ENCODE measurements around the gene PLD3.
"Not testable (repeated sequence)": the region's sequence is repeated elsewhere in the genome, so short reads cannot be mapped to it uniquely, and the experiment has no call there.

Gene PLD3

GRCh38 chr19:40390084-40390742 is 41.7 kb downstream of the PLD3 start, which contains the start of gene HIPK4:
HIPK4 (minus strand) TSS chr19:40390181; CDS start chr19:40389902, 279 bp downstream.
- DNase-seq, result no peak

- no peak for DNase-seq
Observed at GRCh38 chr19:40392123-40392522, 43.6 kb downstream of the PLD3 start.

GRCh38 chr19:40392894-40393517 is 44.5 kb downstream of the PLD3 start:
- DNase-seq, result no peak

- DNase-seq, result no peak
Observed at GRCh38 chr19:40393894-40394815, 45.7 kb downstream of the PLD3 start.

- no peak for DNase-seq
Observed at GRCh38 chr19:40394816-40395210, 46.3 kb downstream of the PLD3 start.

- DNase-seq, result no peak
Observed at GRCh38 chr19:40395956-40396355, 47.5 kb downstream of the PLD3 start.

- DNase-seq, result no peak
Observed at GRCh38 chr19:40396886-40397567, 48.5 kb downstream of the PLD3 start.

- no peak for DNase-seq
Observed at GRCh38 chr19:40397568-40397906, 49.0 kb downstream of the PLD3 start.

- DNase-seq, result no peak
Observed at GRCh38 chr19:40398417-40399131, 50.1 kb downstream of the PLD3 start.

- DNase-seq, result no peak
Observed at GRCh38 chr19:40400559-40400958, 52.1 kb downstream of the PLD3 start.

- peak; percentile 96 for DNase-seq
Observed at GRCh38 chr19:40403262-40403984, 54.9 kb downstream of the PLD3 start.

GRCh38 chr19:40407714-40408597 is 59.5 kb downstream of the PLD3 start:
- DNase-seq, result no peak

GRCh38 chr19:40408598-40408925 is 60.1 kb downstream of the PLD3 start:
- not testable (repeated sequence) for DNase-seq

GRCh38 chr19:40410030-40410389 is 61.5 kb downstream of the PLD3 start:
- no peak for DNase-seq

- DNase-seq, result peak; percentile 45
Observed at GRCh38 chr19:40411125-40411842, 62.8 kb downstream of the PLD3 start.

GRCh38 chr19:40411958-40412499 is 63.5 kb downstream of the PLD3 start:
- no peak for DNase-seq

- no peak for DNase-seq
Observed at GRCh38 chr19:40412866-40413265, 64.4 kb downstream of the PLD3 start.

GRCh38 chr19:40413291-40413845 is 64.9 kb downstream of the PLD3 start, which contains the start of gene PRX:
PRX (minus strand) TSS chr19:40413378; CDS start chr19:40407932, 5,446 bp downstream.
- DNase-seq, result peak; percentile 75

Measured in left hindlimb (tissue), 1 donor.